Measurements from ENCODE around the gene KLHL22.
"Not testable (repeated sequence)": the region's sequence is repeated elsewhere in the genome, so short reads cannot be mapped to it uniquely, and the experiment has no call there.

Gene KLHL22, protein sequence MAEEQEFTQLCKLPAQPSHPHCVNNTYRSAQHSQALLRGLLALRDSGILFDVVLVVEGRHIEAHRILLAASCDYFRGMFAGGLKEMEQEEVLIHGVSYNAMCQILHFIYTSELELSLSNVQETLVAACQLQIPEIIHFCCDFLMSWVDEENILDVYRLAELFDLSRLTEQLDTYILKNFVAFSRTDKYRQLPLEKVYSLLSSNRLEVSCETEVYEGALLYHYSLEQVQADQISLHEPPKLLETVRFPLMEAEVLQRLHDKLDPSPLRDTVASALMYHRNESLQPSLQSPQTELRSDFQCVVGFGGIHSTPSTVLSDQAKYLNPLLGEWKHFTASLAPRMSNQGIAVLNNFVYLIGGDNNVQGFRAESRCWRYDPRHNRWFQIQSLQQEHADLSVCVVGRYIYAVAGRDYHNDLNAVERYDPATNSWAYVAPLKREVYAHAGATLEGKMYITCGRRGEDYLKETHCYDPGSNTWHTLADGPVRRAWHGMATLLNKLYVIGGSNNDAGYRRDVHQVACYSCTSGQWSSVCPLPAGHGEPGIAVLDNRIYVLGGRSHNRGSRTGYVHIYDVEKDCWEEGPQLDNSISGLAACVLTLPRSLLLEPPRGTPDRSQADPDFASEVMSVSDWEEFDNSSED

DNA sequence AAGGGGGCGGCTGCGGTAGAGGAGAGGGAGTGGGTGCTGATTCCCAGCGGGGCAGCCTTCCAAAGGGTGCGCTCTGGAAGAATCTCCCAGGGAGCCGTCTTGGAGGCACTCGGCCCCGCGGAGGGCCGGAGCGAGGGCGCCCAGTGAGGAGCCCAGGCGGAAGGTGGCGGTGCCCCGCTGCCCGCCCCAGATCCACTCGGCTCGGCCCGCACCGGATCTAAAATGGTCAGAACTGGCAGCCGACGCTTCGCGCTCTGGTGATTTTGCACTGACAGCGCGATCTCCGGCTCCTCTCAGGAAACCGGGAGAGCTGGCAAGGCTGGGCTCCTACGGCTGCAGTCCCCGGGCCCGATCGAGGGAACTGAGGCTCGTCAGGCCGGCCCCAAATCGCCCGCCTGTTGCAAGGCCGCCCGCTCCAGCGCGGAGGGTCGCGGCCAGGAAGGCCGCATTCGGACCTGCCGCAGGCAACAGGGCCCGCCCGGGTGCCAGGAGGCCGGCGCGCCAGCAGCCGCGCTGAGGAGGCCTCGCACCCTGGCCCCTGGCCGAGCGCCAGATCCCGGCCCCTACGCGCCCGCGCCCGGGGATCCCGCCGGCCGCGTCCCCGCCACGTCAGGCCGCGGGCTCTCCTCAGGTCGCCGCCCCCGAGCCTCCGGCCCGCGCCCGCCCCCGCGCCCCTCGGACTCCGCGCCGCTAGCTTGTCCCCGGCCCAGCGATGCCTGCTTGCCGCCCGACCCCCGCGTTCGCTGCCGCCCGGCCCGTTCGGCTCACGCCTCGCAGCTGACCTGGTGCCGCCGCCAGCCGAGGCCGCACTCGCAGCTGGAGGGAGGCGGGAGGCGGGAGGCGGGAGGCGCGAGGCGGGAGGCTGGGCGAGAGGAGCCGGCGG, at the start of gene KLHL22:
Gene KLHL22, minus strand, starts transcription at position 818 of the 883 bp plus-strand sequence. CDS start 6,584 bp downstream, outside the sequence.
- Mint-ChIP-seq H3K4me1 (peaks cover 34% of the 10 kb centered on the region), H3K27me3 (ENCODE audit: low read depth, poor library complexity) (peaks cover 4% of the 10 kb centered on the region), H3K36me3 (ENCODE audit: low read depth) (peaks cover 1% of the 10 kb centered on the region), H3K4me3 (peak within 1 kb of the TSS; percentile 93), H3K27ac (peak within 1 kb of the TSS; percentile 95), H3K9me3 (no peaks in the 10 kb centered on the region)
- TF ChIP-seq, protein P1, sequence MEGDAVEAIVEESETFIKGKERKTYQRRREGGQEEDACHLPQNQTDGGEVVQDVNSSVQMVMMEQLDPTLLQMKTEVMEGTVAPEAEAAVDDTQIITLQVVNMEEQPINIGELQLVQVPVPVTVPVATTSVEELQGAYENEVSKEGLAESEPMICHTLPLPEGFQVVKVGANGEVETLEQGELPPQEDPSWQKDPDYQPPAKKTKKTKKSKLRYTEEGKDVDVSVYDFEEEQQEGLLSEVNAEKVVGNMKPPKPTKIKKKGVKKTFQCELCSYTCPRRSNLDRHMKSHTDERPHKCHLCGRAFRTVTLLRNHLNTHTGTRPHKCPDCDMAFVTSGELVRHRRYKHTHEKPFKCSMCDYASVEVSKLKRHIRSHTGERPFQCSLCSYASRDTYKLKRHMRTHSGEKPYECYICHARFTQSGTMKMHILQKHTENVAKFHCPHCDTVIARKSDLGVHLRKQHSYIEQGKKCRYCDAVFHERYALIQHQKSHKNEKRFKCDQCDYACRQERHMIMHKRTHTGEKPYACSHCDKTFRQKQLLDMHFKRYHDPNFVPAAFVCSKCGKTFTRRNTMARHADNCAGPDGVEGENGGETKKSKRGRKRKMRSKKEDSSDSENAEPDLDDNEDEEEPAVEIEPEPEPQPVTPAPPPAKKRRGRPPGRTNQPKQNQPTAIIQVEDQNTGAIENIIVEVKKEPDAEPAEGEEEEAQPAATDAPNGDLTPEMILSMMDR (IDR thresholded peaks at IDR 0.05) = no peak
- peak; percentile 43 for DNase-seq

DNA sequence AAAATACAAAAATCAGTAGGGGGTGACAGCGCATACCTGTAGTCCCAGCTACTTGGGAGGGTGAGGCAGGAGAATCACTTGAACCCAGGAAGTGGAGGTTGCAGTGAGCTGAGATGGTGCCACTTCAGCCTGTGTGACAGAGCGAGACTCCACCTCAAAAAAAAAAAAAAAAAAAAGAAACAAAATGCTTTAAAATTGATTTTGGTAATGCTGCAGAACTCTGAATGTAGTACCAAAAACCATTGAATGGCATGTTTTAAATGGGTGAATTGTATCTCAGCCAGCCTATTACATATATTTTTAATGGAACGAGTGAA, 49.7 kb upstream of the KLHL22 start:
- H3K27ac Mint-ChIP-seq; H3K27me3 Mint-ChIP-seq (ENCODE audit: low read depth, poor library complexity); DNase-seq; H3K4me3 Mint-ChIP-seq: not testable (repeated sequence)
- H3K36me3 Mint-ChIP-seq (ENCODE audit: low read depth) = peaks cover 53% of the 10 kb centered on the region
- peaks cover 31% of the 10 kb centered on the region for H3K4me1 Mint-ChIP-seq
- peaks cover 11% of the 10 kb centered on the region for H3K9me3 Mint-ChIP-seq

DNA sequence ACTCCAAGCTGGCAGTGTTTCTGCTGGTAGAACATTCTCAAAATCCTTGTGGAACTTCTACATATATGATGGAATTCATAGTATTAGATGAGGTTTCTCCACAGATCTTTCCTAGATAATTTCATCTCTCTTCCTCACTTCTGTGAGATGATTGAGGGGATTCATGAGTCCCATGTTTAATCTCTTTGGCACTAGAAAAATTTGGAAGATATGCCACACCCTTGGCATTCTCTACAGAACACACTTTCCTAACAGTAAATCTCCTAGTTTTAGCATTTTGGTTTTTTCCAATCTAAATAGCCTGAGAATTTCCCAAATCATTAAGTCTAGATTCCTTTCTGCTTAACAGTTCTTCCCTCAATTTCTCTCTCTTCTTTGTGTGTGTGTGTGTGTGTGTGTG, 47.1 kb upstream of the KLHL22 start:
- H3K36me3 Mint-ChIP-seq (ENCODE audit: low read depth) = peaks cover 77% of the 10 kb centered on the region
- no peak for DNase-seq
- H3K4me3 Mint-ChIP-seq = no peak overlapping the region
- no peak overlapping the region for H3K27ac Mint-ChIP-seq
- H3K27me3 Mint-ChIP-seq (ENCODE audit: low read depth, poor library complexity) = peaks cover 2% of the 10 kb centered on the region
- H3K9me3 Mint-ChIP-seq = peaks cover 11% of the 10 kb centered on the region
- peaks cover 10% of the 10 kb centered on the region for H3K4me1 Mint-ChIP-seq
- TF ChIP-seq, protein P1 (IDR thresholded peaks at IDR 0.05) = no peak

DNA sequence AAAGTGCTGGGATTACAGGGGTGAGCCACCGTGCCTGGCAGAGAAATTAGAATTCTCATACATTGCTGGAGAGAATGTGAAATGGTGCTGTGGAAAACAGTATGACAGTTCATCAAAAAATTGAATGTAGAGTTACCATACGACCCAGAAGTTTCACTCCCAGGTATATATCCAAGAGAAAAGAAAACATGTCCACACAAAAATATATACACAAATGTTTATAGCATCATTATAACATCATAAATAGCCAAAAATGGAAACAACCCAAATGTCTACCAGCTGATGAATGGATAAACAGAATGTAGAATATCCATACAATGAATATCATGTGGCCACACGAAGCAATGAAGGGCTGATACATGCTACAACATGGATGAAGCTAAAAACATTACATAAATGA, 46.5 kb upstream of the KLHL22 start:
- Mint-ChIP-seq H3K36me3 (ENCODE audit: low read depth) (peaks cover 81% of the 10 kb centered on the region), H3K9me3 (peaks cover 11% of the 10 kb centered on the region), H3K4me3 (no peak overlapping the region), H3K27me3 (ENCODE audit: low read depth, poor library complexity) (peaks cover 2% of the 10 kb centered on the region), H3K4me1 (peaks cover 10% of the 10 kb centered on the region), H3K27ac (no peak overlapping the region)
- DNase-seq = no peak
- TF ChIP-seq, protein P1 (IDR thresholded peaks at IDR 0.05) = no peak

DNA sequence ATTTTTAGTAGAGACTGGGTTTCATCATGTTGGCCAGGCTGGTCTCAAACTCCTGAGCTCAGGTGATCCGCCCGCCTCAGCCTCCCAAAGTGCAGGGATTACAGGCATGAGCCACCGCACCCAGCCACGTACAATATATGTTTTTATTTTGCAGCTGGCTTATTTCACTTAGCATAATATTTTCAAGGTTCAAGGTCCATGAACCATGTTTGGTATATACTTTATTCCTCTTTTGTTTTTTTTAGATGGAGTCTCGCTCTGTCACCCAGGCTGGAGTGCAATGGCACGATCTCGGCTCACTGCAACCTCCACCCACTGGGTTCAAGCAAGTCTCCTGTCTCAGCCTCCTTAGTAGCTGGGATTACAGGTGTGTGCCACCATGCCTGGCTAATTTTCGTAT, 43.3 kb upstream of the KLHL22 start:
- not testable (repeated sequence) for H3K27me3 Mint-ChIP-seq (ENCODE audit: low read depth, poor library complexity); H3K27ac Mint-ChIP-seq; H3K4me3 Mint-ChIP-seq; H3K9me3 Mint-ChIP-seq; DNase-seq
- Mint-ChIP-seq H3K4me1 (peaks cover 12% of the 10 kb centered on the region), H3K36me3 (ENCODE audit: low read depth) (peaks cover 74% of the 10 kb centered on the region)

DNA sequence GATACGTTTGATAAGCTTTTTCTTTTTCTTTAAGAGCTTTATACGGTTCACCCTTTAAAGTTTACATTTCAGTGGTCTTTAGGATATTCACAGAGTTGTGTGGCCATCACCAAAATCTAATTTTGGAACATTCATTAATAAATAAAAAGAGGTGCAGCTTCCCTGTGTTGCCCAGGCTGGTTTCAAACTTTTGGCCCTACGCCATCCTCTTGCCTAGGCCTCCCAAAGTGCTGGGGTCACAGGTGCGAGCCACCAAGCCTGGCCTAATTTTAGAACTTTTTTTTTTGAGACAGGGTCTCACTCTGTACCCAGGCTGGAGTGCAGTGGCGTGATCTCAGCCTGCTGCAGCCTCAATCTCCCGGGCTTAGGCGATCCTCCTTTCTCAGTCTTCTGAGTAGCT, 42.4 kb upstream of the KLHL22 start:
- TF ChIP-seq, protein P1 (IDR thresholded peaks at IDR 0.05) = no peak
- Mint-ChIP-seq H3K4me3 (no peak overlapping the region), H3K27ac (no peak overlapping the region), H3K9me3 (peaks cover 6% of the 10 kb centered on the region), H3K4me1 (peaks cover 21% of the 10 kb centered on the region), H3K27me3 (ENCODE audit: low read depth, poor library complexity) (no peaks in the 10 kb centered on the region), H3K36me3 (ENCODE audit: low read depth) (peaks cover 71% of the 10 kb centered on the region)
- no peak for DNase-seq
